Cardiac fibroblast (primary cell): Measurements from ENCODE around the gene PRMT7.

Experiments used
- DNase-seq, 2 donors: peaks; one replicate each; pipeline versions ENCODE4 v3.0.0 to v3.0.0-alpha.2; 2010; ENCODE audit warnings: low read depth in 2 of 2
- H3K4me3 ChIP-seq, 2 donors: replicated peaks in 1 of 2; 1 replicate in 1 of 2; 2 replicates in 1 of 2; pipeline ENCODE4 v1.5.1; 2011; ENCODE audit warnings: low read depth in 2 of 2, low read length in 2 of 2, mild to moderate bottlenecking in 2 of 2, moderate library complexity in 1 of 2
- CTCF ChIP-seq: IDR thresholded peaks from one replicate; pipeline ENCODE4 v1.5.1; 2011; ENCODE audit warnings: low read depth, mild to moderate bottlenecking, low read length, inconsistent platforms

The PRMT7 gene

DNA sequence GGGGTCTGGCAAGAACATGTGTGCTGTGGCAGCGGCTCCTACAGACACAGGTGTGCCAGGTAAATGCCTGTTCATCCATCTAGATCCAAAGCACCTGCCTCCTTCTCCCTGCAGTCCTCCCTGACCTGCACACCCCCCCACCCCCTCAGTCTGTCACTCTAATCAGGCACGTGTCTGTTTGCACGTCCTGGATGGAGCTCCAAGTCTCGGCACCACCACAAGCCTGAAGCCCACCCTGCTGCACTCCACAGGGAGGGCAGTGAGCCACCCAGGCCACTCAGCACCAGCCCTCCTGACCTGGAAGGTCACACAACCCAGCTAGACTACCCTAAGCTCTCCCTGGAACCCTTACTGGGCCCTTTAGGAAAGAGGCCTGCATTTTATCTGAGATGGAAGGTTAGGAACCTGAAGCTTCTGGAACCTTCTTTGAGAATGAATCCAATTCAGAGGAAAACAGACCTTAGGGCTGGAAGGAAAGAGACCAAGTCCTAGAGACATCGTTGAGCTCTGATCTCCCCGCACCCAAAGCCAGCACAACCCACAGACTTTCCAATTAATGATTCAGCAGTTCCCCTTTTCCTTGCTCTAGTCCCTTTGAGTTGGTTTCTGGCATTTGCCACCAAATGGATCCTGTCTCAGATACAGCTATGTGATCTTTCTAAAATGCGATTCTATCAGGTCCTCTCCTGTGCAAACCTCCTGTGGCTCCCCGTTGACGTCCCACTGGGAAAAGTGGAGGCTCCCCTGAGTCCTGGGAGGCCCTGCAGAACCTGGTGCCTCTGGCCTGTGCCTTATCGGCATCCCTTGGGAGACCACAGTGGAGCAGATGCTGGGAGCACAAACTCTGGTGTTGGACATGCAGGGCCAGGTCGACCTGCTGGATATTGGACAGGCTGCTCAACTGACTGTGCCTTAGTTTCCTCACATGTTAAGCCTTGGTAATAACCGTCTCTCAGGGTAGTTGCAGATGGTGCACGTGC lies 67.9 kb downstream of the PRMT7 start:
- DNase-seq = no peak
- TF ChIP-seq CTCF = no peak
- H3K4me3 ChIP-seq = no peak overlapping the region

DNA sequence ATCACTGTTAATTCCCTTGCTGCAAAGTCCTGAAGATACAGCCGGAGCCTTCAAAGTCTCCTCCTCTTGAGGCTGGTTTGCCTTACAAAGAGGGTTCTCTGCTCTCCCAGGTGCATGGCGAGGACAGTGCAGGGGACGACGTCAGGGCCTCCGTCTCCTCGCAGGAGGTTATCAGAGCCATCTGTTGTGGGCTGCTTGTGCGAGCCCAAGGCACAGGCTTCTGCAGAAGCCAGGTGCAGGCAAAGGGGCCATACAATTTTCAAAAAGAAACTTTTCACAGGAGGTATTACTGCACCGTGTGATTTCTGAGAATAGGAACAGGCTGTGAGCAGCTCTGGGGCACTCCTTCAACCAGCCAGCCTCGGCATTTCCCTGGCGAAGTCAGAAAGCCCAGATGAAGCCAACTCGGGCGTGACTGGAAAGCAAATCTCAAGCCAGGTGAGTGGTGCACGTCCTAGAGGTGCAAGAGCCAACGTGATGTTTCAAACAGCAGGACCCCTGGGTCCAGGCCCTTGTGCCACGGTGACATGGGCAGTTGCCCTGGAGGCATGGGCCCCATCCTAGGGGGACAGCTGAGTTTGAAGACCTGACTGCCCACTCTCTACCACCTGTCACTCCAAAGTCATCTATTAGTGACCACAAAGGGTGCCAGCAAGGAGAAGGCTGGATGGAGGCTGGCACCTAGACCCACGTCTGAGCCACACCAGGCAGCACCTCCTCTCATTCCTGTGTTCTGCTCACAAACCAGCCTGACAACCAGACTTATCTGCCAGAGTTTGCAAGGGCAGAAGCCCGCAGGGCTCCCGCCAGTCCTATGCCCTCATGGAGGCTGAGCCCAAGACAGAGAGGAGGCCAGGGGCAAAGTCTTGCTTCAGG lies 68.9 kb downstream of the PRMT7 start:
- no peak for TF ChIP-seq CTCF
- H3K4me3 ChIP-seq = no peak overlapping the region
- no peak for DNase-seq

GRCh38 chr16:68380348-68380670 lies 69.5 kb downstream of the PRMT7 start:
- TF ChIP-seq CTCF = no peak
- no peak overlapping the region for H3K4me3 ChIP-seq
- no peak for DNase-seq

DNA sequence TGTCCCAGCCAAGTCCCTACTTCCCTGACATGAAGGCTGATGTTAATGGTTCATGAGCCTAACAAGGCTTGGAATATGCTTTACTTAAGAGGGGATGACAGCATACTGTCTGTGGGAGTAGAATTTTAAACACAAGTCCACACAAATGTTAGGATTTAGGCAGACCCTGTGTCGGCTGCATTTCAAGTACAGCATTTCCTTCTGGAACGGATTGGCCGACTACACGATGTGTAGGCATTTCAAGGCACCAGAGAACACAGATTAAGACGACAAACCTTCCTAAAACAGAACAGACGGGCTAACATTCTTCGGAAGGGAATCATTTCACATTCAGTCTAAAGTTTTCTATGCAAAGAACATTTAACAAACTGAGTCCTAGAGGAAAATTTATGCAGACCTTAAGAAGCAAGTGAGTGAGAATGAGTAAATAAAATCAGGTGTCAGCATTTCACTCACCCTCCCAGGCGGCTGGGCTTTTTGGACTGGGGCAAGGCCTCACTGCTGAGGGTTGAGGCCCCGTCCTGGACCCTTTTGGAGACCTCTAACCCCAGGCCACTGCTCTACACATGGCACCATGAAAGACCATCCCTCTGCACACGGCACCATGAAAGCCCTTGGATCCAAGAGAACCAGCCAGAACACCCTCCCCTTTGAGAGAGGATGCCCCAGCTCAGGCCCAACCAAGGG lies 70.0 kb downstream of the PRMT7 start:
- no peak for TF ChIP-seq CTCF
- H3K4me3 ChIP-seq = no peak overlapping the region
- no peak for DNase-seq

- no peak for TF ChIP-seq CTCF
- H3K4me3 ChIP-seq = no peak overlapping the region
- DNase-seq = no peak
Measured at GRCh38 chr16:68381363-68381724, 70.5 kb downstream of the PRMT7 start.

DNA sequence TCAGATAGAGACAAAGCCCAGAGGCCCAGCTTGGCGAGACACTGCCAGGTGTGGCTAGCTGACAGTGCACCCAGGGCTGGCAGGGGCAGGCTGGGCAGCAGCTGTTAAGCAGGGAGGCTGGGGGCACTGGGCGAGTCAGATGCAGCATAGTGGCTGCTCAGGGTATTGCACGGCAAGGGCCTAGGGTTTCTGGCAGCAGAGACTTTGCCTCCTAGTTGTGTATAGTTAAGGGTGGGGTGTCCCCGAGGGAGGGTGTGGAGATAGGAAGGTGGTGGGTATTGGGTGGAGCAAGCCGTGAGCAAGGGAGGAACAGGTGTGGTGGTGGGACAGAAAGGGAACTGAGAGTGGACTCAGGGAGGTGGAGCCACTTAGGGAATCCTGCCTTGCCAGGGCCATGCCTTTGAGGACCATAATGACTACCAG lies 71.5 kb downstream of the PRMT7 start:
- H3K4me3 ChIP-seq = no peak overlapping the region
- TF ChIP-seq CTCF = peak; percentile 30
- no peak for DNase-seq
